Activated CD8-positive, alpha-beta T cell treated with anti-CD3 and anti-CD28 coated beads, Interleukin-2, amount 10 ng/mL, durations not matched to agents 7 days and 5 days (primary cell): ENCODE results near the gene TBCD. TPM values are rescaled to one million over a fixed set of nuclear protein-coding genes. Genes with fewer than 3 reads are reported as not detected.
"Not testable (repeated sequence)": the region's sequence is repeated elsewhere in the genome, so short reads cannot be mapped to it uniquely, and the experiment has no call there.

Experiments
- ATAC-seq: fragments of 150-1000 bp; cut with Tn5 transposase; one replicate; pipeline ENCODE4 v1.10.0; 2021; ENCODE audit warnings: moderate library complexity
- CTCF ChIA-PET: fragments of 350-600 bp; sonication (Branson Sonifier 250); formaldehyde crosslinking; loops from one replicate; lab custom pipeline; 2021; ENCODE audit warnings: antibody characterized with exemption; lab: Charles Lee
- POLR2A ChIA-PET: fragments of 350-600 bp; sonication (Branson Sonifier 250); formaldehyde crosslinking; loops from one replicate; lab custom pipeline; 2021; ENCODE audit warnings: antibody characterized with exemption; lab: Charles Lee
- DNase-seq: peaks from one replicate; pipeline ENCODE4 v3.0.0-alpha.2; 2020
- H3K27ac Mint-ChIP-seq: one replicate; pipeline ENCODE4 v1.8.0; 2021; ENCODE audit warnings: mild to moderate bottlenecking, mixed read lengths
- H3K27me3 Mint-ChIP-seq: one replicate; pipeline ENCODE4 v1.8.0; 2021; ENCODE audit warnings: low read depth, mixed read lengths
- H3K36me3 Mint-ChIP-seq: one replicate; pipeline ENCODE4 v1.8.0; 2021; ENCODE audit warnings: low read depth, mixed read lengths
- H3K4me1 Mint-ChIP-seq: one replicate; pipeline ENCODE4 v1.8.0; 2021; ENCODE audit warnings: low read depth, mixed read lengths
- H3K4me3 Mint-ChIP-seq: one replicate; pipeline ENCODE4 v1.8.0; 2021; ENCODE audit warnings: mild to moderate bottlenecking, mixed read lengths
- H3K9me3 Mint-ChIP-seq: one replicate; pipeline ENCODE4 v1.8.0; 2022; ENCODE audit warnings: mixed read lengths; ENCODE audit not compliant: insufficient read depth
- total RNA-seq, 2 experiments: library from RNA; stranded (reverse); gene quantifications; one replicate each; pipeline ENCODE4 v1.2.3, GENCODE V29; 2021

Gene TBCD
- total RNA-seq, 2 experiments from 2014 or later, result 112 to 122 TPM

DNA sequence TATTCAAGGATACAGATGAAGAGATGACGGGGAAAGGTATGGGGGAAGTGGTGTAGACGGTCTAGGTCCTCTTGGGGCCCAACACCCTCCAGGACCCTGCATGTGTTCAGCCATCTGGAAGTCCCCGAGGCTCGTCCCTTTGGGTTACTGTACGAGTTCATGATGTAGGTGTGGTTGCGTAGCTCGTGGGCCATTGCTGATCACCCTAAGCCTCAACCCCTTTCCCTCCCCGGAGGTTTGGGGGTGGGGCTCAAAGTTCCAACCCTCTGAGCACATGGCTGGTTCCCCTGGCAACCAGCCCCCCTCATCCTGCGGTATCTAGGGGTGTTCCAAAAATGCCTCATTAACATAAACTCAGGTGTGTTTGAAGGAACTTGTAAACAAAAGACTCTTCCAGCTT lies 228.8 kb downstream of the TBCD start:
- ChIA-PET CTCF (no interaction called here), POLR2A (no interaction called here)
- no peak for DNase-seq
- peaks cover 2% of the 10 kb centered on the region for H3K36me3 Mint-ChIP-seq
- no peak overlapping the region for H3K4me3 Mint-ChIP-seq
- peaks cover 43% of the 10 kb centered on the region for H3K4me1 Mint-ChIP-seq
- no peaks in the 10 kb centered on the region for H3K27me3 Mint-ChIP-seq
- no peak for ATAC-seq
- H3K27ac Mint-ChIP-seq, result no peak overlapping the region
- H3K9me3 Mint-ChIP-seq, result peaks cover 3% of the 10 kb centered on the region

DNA sequence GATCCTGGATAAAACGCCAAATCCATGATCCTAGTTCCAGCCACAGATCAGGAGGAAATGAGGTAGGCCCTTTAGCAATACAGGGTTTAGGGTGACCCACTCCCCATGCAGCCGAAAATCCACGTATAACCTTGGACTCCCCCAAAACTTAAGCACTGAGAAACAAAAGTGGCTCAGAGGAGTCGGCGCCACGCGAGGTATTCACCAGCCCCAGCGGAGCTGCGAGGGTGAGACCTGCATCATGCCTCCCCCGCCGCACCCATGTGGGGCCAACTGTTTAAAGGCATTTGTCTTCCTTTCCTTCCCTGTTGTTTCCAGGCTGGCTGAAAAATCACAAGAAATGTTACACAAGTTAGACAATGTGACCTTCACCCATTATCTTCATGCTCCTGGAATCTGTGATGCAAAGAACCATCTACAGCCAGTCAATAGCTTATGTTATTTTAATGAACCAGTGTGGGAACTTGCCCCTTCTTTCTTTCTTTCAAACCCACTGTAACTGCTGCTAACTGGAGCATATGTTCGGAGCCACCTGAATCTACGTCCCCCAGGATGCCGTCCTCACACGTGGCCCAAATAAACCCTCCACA lies 229.4 kb downstream of the TBCD start:
- ChIA-PET CTCF (no interaction called here), POLR2A (no interaction called here)
- ATAC-seq (no peak), DNase-seq (no peak)
- H3K4me1 Mint-ChIP-seq, result peaks cover 49% of the 10 kb centered on the region
- H3K4me3 Mint-ChIP-seq, result no peak overlapping the region
- H3K9me3 Mint-ChIP-seq, result peaks cover 3% of the 10 kb centered on the region
- no peaks in the 10 kb centered on the region for H3K27me3 Mint-ChIP-seq
- H3K27ac Mint-ChIP-seq, result no peak overlapping the region
- H3K36me3 Mint-ChIP-seq, result peaks cover 2% of the 10 kb centered on the region

DNA sequence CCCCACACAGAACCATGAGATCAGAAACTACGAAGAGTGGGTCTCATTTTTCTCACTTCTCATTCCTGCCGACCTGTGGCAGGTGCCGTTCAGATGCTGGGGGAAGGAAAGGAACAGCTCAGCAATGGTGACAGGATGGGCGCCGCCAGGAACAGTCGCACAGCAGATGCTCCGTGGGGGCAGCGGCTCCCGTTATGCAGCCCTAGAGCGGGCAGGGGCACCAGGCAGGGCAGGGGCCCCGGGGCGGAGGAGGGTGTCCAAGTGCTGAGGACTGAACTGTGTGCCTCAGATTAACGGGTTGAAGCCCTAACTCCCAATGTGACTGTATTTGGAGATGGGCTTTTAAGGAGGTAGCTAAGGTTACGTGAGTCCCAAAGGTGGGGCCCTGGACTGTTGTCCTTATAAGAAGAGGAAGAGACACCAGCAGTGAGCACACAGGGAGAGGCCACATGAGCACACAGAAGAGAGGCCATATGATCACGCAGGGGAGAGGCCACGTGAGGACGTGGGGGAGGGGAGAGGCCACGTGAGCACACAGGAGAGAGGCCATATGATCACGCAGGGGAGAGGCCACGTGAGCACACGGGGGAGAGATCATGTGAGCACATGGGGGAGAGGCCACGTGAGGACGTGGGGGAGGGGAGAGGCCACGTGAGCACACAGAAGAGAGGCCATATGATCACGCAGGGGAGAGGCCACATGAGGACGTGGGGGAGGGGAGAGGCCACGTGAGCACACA lies 231.8 kb downstream of the TBCD start:
- peaks cover 12% of the 10 kb centered on the region for H3K27me3 Mint-ChIP-seq
- no peak overlapping the region for H3K4me3 Mint-ChIP-seq
- peaks cover 12% of the 10 kb centered on the region for H3K36me3 Mint-ChIP-seq
- no peak for ATAC-seq
- no peak overlapping the region for H3K27ac Mint-ChIP-seq
- ChIA-PET CTCF (no interaction called here), POLR2A (no interaction called here)
- H3K4me1 Mint-ChIP-seq, result peaks cover 55% of the 10 kb centered on the region
- no peak for DNase-seq
- H3K9me3 Mint-ChIP-seq, result peaks cover 3% of the 10 kb centered on the region

DNA sequence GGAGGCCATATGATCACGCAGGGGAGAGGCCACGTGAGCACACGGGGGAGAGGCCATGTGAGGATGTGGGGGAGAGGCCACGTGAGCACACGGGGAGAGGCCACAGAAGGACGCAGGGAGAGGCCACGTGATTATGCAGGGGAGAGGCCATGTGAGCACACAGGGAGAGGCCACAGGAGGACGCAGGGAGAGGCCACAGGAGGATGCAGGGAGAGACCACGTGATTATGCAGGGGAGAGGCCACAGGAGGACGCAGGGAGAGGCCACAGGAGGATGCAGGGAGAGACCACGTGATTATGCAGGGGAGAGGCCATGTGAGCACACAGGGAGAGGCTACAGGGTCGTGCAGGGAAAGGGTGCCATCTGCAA lies 232.4 kb downstream of the TBCD start:
- H3K9me3 Mint-ChIP-seq, CTCF ChIA-PET: not testable (repeated sequence)
- H3K4me1 Mint-ChIP-seq, result peaks cover 50% of the 10 kb centered on the region

DNA sequence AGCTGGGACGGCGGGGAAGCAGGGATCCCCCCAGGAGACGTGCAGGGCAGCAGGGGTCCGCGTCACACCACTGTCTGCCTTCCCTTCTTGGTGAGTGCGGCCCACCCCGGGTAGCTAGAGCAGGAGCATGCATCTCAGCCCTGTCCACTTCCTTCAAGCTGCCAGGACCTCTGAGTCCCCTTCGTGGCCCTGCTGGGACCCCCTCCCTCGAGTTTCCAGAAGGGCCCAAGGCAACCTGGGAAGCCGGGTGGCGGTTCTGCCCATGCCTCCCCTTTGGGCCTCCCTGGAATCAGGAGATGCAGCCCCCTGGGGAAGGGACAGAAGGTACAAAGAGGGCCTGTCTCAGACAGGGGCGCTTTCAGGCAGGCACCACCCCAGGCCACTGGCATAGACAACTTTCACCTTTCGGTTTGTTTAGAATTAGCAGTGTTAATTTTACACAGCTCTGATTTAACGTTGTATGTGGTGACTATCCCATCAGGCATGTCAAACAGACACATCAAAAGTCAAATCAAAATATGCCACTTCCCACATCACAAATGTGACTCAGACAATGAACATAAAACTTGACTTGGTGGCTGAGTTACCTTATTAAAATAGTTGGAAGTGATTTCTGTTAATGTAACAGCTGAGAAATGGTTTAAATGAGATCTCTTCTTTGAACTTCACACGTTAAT lies 233.0 kb downstream of the TBCD start:
- CTCF ChIA-PET, result no interaction called here
- Mint-ChIP-seq H3K9me3 (peaks cover 3% of the 10 kb centered on the region), H3K4me3 (no peak overlapping the region), H3K36me3 (peaks cover 16% of the 10 kb centered on the region), H3K4me1 (peaks cover 43% of the 10 kb centered on the region), H3K27me3 (peaks cover 15% of the 10 kb centered on the region), H3K27ac (no peak overlapping the region)
- POLR2A ChIA-PET, result no interaction called here
- no peak for DNase-seq
- no peak for ATAC-seq

More for the DNA sequence above, 232.4 kb downstream of the TBCD start:
- H3K4me3 Mint-ChIP-seq, POLR2A ChIA-PET, DNase-seq, ATAC-seq, H3K27ac Mint-ChIP-seq: not testable (repeated sequence)
- Mint-ChIP-seq H3K27me3 (peaks cover 15% of the 10 kb centered on the region), H3K36me3 (peaks cover 15% of the 10 kb centered on the region)

DNA sequence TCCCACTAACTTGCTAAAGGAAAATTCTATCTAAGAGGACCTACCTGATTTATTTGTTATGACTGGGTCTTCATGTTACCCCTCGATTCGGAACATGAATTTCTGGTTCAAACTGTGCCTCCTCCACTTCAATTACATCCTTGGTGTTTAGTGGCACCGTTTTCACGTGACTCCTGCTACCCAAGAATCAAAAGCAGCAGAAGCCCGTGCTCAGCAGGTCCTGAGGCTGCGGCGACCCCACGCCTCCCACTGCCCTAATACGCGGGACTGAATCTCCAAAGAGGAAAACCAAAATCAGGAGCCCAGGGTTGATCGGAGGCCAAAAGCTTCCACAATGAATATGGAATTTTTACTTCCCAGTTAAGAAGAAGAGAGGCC lies 233.6 kb downstream of the TBCD start:
- H3K4me3 Mint-ChIP-seq, result no peak overlapping the region
- no peak for DNase-seq
- POLR2A ChIA-PET, result interaction anchor here (0.5 to 1.4 kb wide), 2 partner anchors 63 to 156 kb away, joined by 4 to 5 read pairs; no protein-coding TSS in a partner anchor

DNA sequence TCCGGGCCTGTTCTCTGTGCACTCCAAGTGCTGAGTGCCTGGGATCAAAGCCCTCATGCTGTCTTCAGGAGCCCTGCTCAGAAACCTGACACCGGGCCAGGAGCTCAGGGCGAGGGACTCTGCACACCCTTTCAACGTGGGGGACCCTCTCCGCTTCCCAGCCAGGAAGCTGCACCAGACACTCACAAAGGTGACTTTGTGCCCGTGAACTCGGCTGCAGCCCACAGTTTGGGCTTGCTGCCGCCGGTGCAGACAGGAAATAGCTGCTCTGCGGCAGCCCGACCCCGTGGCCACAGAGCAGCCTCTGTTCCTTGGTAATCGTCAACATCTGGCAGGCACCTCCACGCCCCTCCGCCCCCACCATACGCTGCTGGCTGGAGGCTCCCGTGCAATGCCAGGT lies 234.1 kb downstream of the TBCD start:
- DNase-seq (peak; percentile 85), ATAC-seq (peak; percentile 94)
- CTCF ChIA-PET, result interaction anchor here (1.1 to 1.5 kb wide), 5 partner anchors 22 to 216 kb away, joined by 3 to 6 read pairs (median 4); no protein-coding TSS in a partner anchor
- Mint-ChIP-seq H3K4me3 (peak overlapping the region; percentile 62), H3K4me1 (peaks cover 41% of the 10 kb centered on the region), H3K27ac (peak overlapping the region; percentile 73), H3K27me3 (peaks cover 16% of the 10 kb centered on the region), H3K36me3 (peaks cover 23% of the 10 kb centered on the region), H3K9me3 (peaks cover 3% of the 10 kb centered on the region)
- POLR2A ChIA-PET, result interaction anchor here (0.5 to 1.4 kb wide), 4 partner anchors 62 to 155 kb away, joined by 3 to 5 read pairs (median 4); no protein-coding TSS in a partner anchor

More for the DNA sequence above, 233.6 kb downstream of the TBCD start:
- peak overlapping the region; percentile 49 for H3K27ac Mint-ChIP-seq
- peaks cover 3% of the 10 kb centered on the region for H3K9me3 Mint-ChIP-seq
- CTCF ChIA-PET, result interaction anchor here (1.5 kb wide), 1 partner anchor 21 kb away, joined by 5 read pairs; no protein-coding TSS in a partner anchor
- peaks cover 16% of the 10 kb centered on the region for H3K27me3 Mint-ChIP-seq
- H3K36me3 Mint-ChIP-seq, result peaks cover 18% of the 10 kb centered on the region
- H3K4me1 Mint-ChIP-seq, result peaks cover 41% of the 10 kb centered on the region
- ATAC-seq, result no peak

DNA sequence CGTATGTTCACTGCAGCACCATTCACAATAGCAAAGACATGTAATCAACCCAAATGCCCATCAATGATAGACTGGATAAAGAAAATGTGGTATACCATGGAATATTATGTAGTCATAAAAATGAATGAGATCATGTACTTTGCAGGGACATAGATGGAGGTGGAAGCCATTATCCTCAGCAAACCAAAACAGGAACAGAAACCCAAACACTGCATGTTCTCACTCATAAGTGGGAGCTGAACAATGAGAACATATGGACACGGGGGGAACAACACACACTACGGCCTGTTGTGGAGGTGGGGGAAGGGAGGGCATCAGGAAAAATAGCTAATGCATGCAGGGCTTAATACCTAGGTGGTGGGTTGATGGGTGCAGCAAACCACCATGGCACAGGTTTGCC lies 237.2 kb downstream of the TBCD start:
- peaks cover 18% of the 10 kb centered on the region for H3K27me3 Mint-ChIP-seq
- H3K4me3 Mint-ChIP-seq, DNase-seq, POLR2A ChIA-PET, H3K27ac Mint-ChIP-seq, ATAC-seq: not testable (repeated sequence)
- H3K9me3 Mint-ChIP-seq, result peaks cover 13% of the 10 kb centered on the region
- peaks cover 44% of the 10 kb centered on the region for H3K4me1 Mint-ChIP-seq
- peaks cover 44% of the 10 kb centered on the region for H3K36me3 Mint-ChIP-seq
- CTCF ChIA-PET, result interaction anchor here (1.2 kb wide), 1 partner anchor 71 kb away, joined by 3 read pairs; no protein-coding TSS in a partner anchor

DNA sequence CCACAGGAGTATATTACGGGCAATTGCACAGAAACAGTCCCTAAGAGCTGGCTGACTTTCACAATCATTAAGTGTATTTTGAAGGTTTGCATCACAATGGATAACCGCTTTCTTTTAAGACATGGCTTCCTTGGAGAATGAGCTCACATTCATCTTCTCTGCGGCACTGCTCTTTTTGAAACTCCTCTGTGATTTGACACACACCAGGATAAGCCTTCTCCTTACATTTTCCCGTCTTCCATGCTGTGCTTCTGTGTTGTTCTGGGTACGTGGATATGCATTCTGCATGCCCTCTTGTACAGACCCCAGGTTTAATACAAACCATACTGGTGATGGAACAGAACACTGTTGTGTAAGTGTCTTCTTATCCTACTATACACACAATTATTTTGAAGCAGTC lies 238.0 kb downstream of the TBCD start:
- POLR2A ChIA-PET, result no interaction called here
- DNase-seq (no peak), ATAC-seq (no peak)
- Mint-ChIP-seq H3K27ac (no peak overlapping the region), H3K4me1 (peaks cover 41% of the 10 kb centered on the region), H3K9me3 (peaks cover 19% of the 10 kb centered on the region), H3K27me3 (peaks cover 25% of the 10 kb centered on the region), H3K36me3 (peaks cover 51% of the 10 kb centered on the region), H3K4me3 (no peak overlapping the region)
- CTCF ChIA-PET, result interaction anchor here (1.2 kb wide), 1 partner anchor 72 kb away, joined by 3 read pairs; no protein-coding TSS in a partner anchor

DNA sequence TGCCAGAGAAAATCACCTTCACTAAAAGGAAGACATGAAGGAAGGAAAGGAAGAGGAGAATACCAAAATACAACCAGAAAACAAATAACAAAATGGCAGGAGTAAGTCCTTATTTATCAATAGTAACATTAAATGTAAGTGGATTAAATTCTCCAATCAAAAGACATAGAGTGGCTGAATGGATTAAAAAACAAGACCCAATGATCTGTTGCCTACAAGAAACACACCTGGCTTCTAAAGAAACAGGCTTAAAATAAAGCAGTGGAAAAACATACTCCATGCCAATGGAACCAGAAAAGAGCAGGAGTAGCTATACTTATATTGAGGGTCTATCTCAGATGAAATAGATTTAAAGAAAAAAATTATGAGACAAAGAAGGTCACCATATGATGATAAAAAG lies 241.1 kb downstream of the TBCD start:
- no peak for ATAC-seq
- Mint-ChIP-seq H3K4me1 (peaks cover 15% of the 10 kb centered on the region), H3K27ac (no peak overlapping the region), H3K4me3 (no peak overlapping the region), H3K36me3 (peaks cover 55% of the 10 kb centered on the region), H3K27me3 (peaks cover 21% of the 10 kb centered on the region), H3K9me3 (peaks cover 20% of the 10 kb centered on the region)
- no peak for DNase-seq
- POLR2A ChIA-PET, result no interaction called here
- CTCF ChIA-PET, result interaction anchor here (1.0 kb wide), 1 partner anchor 83 kb away, joined by 3 read pairs; no protein-coding TSS in a partner anchor
